Endothelial cell of umbilical vein (primary cell): ENCODE data around the gene TLR5. TPM values are rescaled to one million over a fixed set of nuclear protein-coding genes. Genes with fewer than 3 reads are reported as not detected.

Experiments used
- BruUV-seq: library from RNA; stranded (reverse); fragments of 400-500 nt; replicated peaks from 2 replicates; lab custom pipeline; 2021; lab: Mats Ljungman, UMichigan
- CTCF ChIA-PET: fragments of 300-600, 350-600 bp; sonication (Branson Sonifier 250); formaldehyde crosslinking; loops from one replicate; lab custom pipeline; 2021; ENCODE audit warnings: antibody characterized with exemption, inconsistent platforms; lab: Charles Lee
- POLR2A ChIA-PET: fragments of 300-600, 350-600 bp; sonication (Branson Sonifier 250); formaldehyde crosslinking; loops from one replicate; lab custom pipeline; 2021; ENCODE audit warnings: antibody characterized with exemption, inconsistent platforms; lab: Charles Lee
- DNase-seq: peaks from one replicate; pipeline ENCODE4 v3.0.0-alpha.2; 2011; ENCODE audit warnings: low read depth, low spot score
- FAIRE-seq: peaks from 2 replicates; lab custom pipeline; 2011; peaks lifted over from hg19 to GRCh38; lab: Jason Lieb, UNC
- H2AFZ ChIP-seq: 2 replicates; pipeline ENCODE4 v1.6.0; 2012; ENCODE audit warnings: low read depth, low read length, control low read depth, inconsistent platforms
- H3K27ac ChIP-seq: 2 replicates; pipeline ENCODE4 v1.5.1; 2011; ENCODE audit warnings: low read depth, mild to moderate bottlenecking, control low read depth, low read length, moderate library complexity; ENCODE audit not compliant: insufficient read depth
- H3K27me3 ChIP-seq, 2 experiments: 2 replicates each; pipeline versions ENCODE4 v1.6.0 to v1.6.1; 2011; ENCODE audit warnings: low read length in 2 of 2, mixed read lengths in 1 of 2; ENCODE audit not compliant: control insufficient read depth in 2 of 2, insufficient read depth in 2 of 2
- H3K36me3 ChIP-seq, 2 experiments: 2 replicates in 1 of 2; 3 replicates in 1 of 2; pipeline ENCODE4 v1.5.1; 2011; ENCODE audit warnings: low read length in 2 of 2, mild to moderate bottlenecking in 1 of 2, moderate library complexity in 1 of 2; ENCODE audit not compliant: control insufficient read depth in 2 of 2, insufficient read depth in 2 of 2; ENCODE audit errors: extremely low read depth in 1 of 2
- H3K4me1 ChIP-seq: 3 replicates; pipeline ENCODE4 v1.5.1; 2011; ENCODE audit warnings: mild to moderate bottlenecking, low read length; ENCODE audit not compliant: control insufficient read depth, insufficient read depth; ENCODE audit errors: extremely low read depth
- H3K4me2 ChIP-seq: 2 replicates; pipeline ENCODE4 v1.6.1; 2011; ENCODE audit warnings: low read length, control low read depth, mixed read lengths; ENCODE audit not compliant: insufficient read depth
- H3K4me3 ChIP-seq, 3 experiments: fragments of 200-600 bp in 1 of 3; sonication (generic), shearing (Covaris generic) in 1 of 3; replicated peaks in 1 of 3; 2 replicates each; pipeline ENCODE4 v1.5.1; 2011 to 2016; ENCODE audit warnings: control low read depth in 3 of 3, low read length in 3 of 3, mild to moderate bottlenecking in 2 of 3, inconsistent platforms in 1 of 3, low read depth in 1 of 3, moderate library complexity in 1 of 3; ENCODE audit not compliant: insufficient read depth in 1 of 3
- H3K79me2 ChIP-seq: 2 replicates; pipeline ENCODE4 v1.6.0; 2012; ENCODE audit warnings: low read length, inconsistent platforms; ENCODE audit not compliant: control insufficient read depth, insufficient read depth
- H3K9ac ChIP-seq: replicated peaks from 2 replicates; pipeline ENCODE3; 2011; ENCODE audit warnings: low read length, control low read depth; ENCODE audit not compliant: insufficient read depth; ENCODE audit errors: extremely low read depth
- H3K9me1 ChIP-seq: replicated peaks from 3 replicates; pipeline ENCODE4 v1.6.0; 2011; ENCODE audit warnings: mild to moderate bottlenecking, low read length; ENCODE audit not compliant: control insufficient read depth, insufficient read depth; ENCODE audit errors: extremely low read depth
- H3K9me3 ChIP-seq: replicated peaks from 2 replicates; pipeline ENCODE4 v1.5.1; 2012; ENCODE audit warnings: low read length, inconsistent platforms; ENCODE audit not compliant: control insufficient read depth, insufficient read depth
- H4K20me1 ChIP-seq: replicated peaks from 2 replicates; pipeline ENCODE3; 2011; ENCODE audit warnings: mild to moderate bottlenecking, low read length; ENCODE audit not compliant: control insufficient read depth, insufficient read depth; ENCODE audit errors: extremely low read depth
- FOS ChIP-seq: IDR thresholded peaks from 2 replicates; pipeline ENCODE4 v1.6.1; 2011; ENCODE audit warnings: mild to moderate bottlenecking, low read length, moderate library complexity, borderline replicate concordance; ENCODE audit not compliant: insufficient read depth
- POLR2AphosphoS5 ChIP-seq: IDR thresholded peaks from 2 replicates; pipeline ENCODE4 v1.6.1; 2012; ENCODE audit warnings: low read depth, mild to moderate bottlenecking, control low read depth, low read length, moderate library complexity; ENCODE audit not compliant: insufficient read depth
- dilution Hi-C: fragments of 300-500 bp; cut with MboI; formaldehyde crosslinking; loops from one replicate; pipeline ENCODE4 v1.15.0; 2019; ENCODE audit warnings: low sequenced_read_pairs; ENCODE audit not compliant: extremely low pct_ligation_motif_present
- intact Hi-C: fragments of 100-400 bp; cut with micrococcal nuclease; formaldehyde crosslinking; loops from one replicate; pipeline ENCODE4 v1.10.0; 2022
- polyA plus RNA-seq, 4 experiments: library from polyadenylated mRNA; depleted of rRNA in 3 of 4; stranded (reverse) in 3 of 4; unstranded in 1 of 4; fragments of >200 nt; gene quantifications; 2 replicates each; pipeline versions ENCODE4 v1.2.1 to v1.2.3, GENCODE V29; 2011 to 2012; ENCODE audit warnings: missing spikeins in 1 of 4
- total RNA-seq: library from RNA; stranded (reverse); gene quantifications from 2 replicates; pipeline ENCODE4 v1.2.3, GENCODE V29; 2021
- TF ChIP-seq, protein P1 (sequence below), 2 donors: IDR thresholded peaks; 1 replicate in 1 of 2; 2 replicates in 1 of 2; pipeline ENCODE4 v1.5.1; 2011; ENCODE audit warnings: low read length in 2 of 2, mild to moderate bottlenecking in 2 of 2, moderate library complexity in 2 of 2, control low read depth in 1 of 2, inconsistent platforms in 1 of 2, low read depth in 1 of 2; ENCODE audit not compliant: insufficient read depth in 1 of 2; ENCODE audit errors: extremely low read depth in 1 of 2
- TF ChIP-seq, protein P2 (sequence below): IDR thresholded peaks from 2 replicates; pipeline ENCODE4 v1.6.1; 2011; ENCODE audit not compliant: insufficient read depth, insufficient read length

The TLR5 gene
- total and polyA plus RNA-seq, 2 donors (not counting 3 experiments of a cell fraction or from before 2014, with no cell fraction given) = 0.15 to 0.25 TPM

GRCh38 chr1:223123011-223123610, 19.9 kb downstream of the TLR5 start:
- peak overlapping the region; percentile 17 for H3K4me2 ChIP-seq
- no peaks in the 10 kb centered on the region for H3K27me3 ChIP-seq
- no peak for FAIRE-seq
- no peaks in the 10 kb centered on the region for H3K9me1 ChIP-seq
- no peaks in the 10 kb centered on the region for H4K20me1 ChIP-seq
- no peaks in the 10 kb centered on the region for H3K36me3 ChIP-seq
- H3K27ac ChIP-seq = no peak overlapping the region
- intact Hi-C loops (loop anchor here (1.0 to 5.0 kb wide), 8 partner anchors 20 to 656 kb away; no protein-coding TSS in a partner anchor), dilution Hi-C loops (no loop called here)
- no TSS peak for BruUV-seq
- TF ChIP-seq, protein P1, sequence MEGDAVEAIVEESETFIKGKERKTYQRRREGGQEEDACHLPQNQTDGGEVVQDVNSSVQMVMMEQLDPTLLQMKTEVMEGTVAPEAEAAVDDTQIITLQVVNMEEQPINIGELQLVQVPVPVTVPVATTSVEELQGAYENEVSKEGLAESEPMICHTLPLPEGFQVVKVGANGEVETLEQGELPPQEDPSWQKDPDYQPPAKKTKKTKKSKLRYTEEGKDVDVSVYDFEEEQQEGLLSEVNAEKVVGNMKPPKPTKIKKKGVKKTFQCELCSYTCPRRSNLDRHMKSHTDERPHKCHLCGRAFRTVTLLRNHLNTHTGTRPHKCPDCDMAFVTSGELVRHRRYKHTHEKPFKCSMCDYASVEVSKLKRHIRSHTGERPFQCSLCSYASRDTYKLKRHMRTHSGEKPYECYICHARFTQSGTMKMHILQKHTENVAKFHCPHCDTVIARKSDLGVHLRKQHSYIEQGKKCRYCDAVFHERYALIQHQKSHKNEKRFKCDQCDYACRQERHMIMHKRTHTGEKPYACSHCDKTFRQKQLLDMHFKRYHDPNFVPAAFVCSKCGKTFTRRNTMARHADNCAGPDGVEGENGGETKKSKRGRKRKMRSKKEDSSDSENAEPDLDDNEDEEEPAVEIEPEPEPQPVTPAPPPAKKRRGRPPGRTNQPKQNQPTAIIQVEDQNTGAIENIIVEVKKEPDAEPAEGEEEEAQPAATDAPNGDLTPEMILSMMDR (IDR thresholded peaks at IDR 0.05; ENCODE audit: extremely low read depth in 1 of 2, insufficient read depth in 1 of 2, low read depth in 1 of 2, low read length in 2 of 2) = no peak
- TF ChIP-seq FOS = peak; percentile 8
- peak; percentile 22 for DNase-seq
- ChIA-PET CTCF (interaction anchor here (0.6 to 9.0 kb wide), 41 partner anchors 8 to 1376 kb away, joined by 3 to 351 read pairs (median 8); partner anchors contain the start of genes FAM177B and TLR5), POLR2A (interaction anchor here (1.3 kb wide), 1 partner anchor 33 kb away, joined by 6 read pairs; no protein-coding TSS in a partner anchor)
- H3K4me3 ChIP-seq = no peak overlapping the region
- H2AFZ ChIP-seq = peak overlapping the region; percentile 0
- H3K79me2 ChIP-seq = no peaks in the 10 kb centered on the region
- no peaks in the 10 kb centered on the region for H3K9me3 ChIP-seq
- H3K9ac ChIP-seq = no peak overlapping the region
- peaks cover 7% of the 10 kb centered on the region for H3K4me1 ChIP-seq

GRCh38 chr1:223118418-223118817, 24.6 kb downstream of the TLR5 start:
- Histone ChIP-seq H3K9me3 (no peaks in the 10 kb centered on the region), H3K27ac (no peak overlapping the region), H3K9ac (no peak overlapping the region), H3K4me1 (peaks cover 13% of the 10 kb centered on the region), H3K4me2 (no peak overlapping the region), H3K36me3 (no peaks in the 10 kb centered on the region), H3K4me3 (no peak overlapping the region), H4K20me1 (no peaks in the 10 kb centered on the region), H3K9me1 (no peaks in the 10 kb centered on the region), H3K79me2 (no peaks in the 10 kb centered on the region), H2AFZ (no peak overlapping the region), H3K27me3 (no peaks in the 10 kb centered on the region)
- ChIA-PET POLR2A (no interaction called here), CTCF (interaction anchor here (1.2 to 2.7 kb wide), 5 partner anchors 11 to 325 kb away, joined by 3 to 8 read pairs (median 7); no protein-coding TSS in a partner anchor)
- intact Hi-C loops = no loop called here
- FAIRE-seq (no peak), DNase-seq (no peak)
- dilution Hi-C loops = no loop called here
- TF ChIP-seq POLR2AphosphoS5 = no peak
- TF ChIP-seq, protein P2, sequence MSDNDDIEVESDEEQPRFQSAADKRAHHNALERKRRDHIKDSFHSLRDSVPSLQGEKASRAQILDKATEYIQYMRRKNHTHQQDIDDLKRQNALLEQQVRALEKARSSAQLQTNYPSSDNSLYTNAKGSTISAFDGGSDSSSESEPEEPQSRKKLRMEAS = no peak
- TF ChIP-seq, protein P1 (IDR thresholded peaks at IDR 0.05; ENCODE audit: extremely low read depth in 1 of 2, insufficient read depth in 1 of 2, low read depth in 1 of 2, low read length in 2 of 2) = no peak
- no peak for TF ChIP-seq FOS
- no TSS peak for BruUV-seq
